Suprapubic skin (tissue), 3 donors: ENCODE results near the gene VCP.

ENCODE experiments used
- EP300 ChIP-seq: sonication (generic); formaldehyde crosslinking; IDR thresholded peaks from one replicate; pipeline ENCODE4 v1.6.1; 2017; ENCODE audit warnings: antibody characterized with exemption
- TF ChIP-seq, protein P1 (sequence below), 2 donors: fragments of 200-600 bp in 1 of 2; fragments of 450-650 bp in 1 of 2; sonication (generic) in 1 of 2; IDR thresholded peaks; one replicate each; pipeline ENCODE4 v1.5.1; 2016 to 2019; ENCODE audit warnings: antibody characterized with exemption in 2 of 2, mild to moderate bottlenecking in 1 of 2, moderate library complexity in 1 of 2

DNA sequence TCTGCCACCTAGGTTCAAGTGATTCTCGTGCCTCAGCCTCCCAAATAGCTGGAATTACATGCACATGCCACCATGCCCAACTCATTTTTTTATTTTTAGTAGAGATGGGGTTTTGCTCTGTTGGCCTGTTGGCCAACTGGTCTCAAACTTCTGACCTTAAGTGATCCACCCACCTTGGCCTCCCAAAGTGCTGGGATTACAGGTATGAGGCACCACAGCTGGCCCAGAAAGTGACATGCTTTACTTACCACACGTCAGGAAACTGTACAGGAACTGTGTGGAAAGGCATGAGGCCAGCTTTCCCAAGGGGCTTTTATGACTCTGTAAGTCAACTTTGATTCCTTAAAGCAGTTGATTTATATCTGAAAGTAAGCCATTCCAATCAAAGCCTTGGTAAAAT lies 57.9 kb downstream of the VCP start:
- TF ChIP-seq, protein P1, sequence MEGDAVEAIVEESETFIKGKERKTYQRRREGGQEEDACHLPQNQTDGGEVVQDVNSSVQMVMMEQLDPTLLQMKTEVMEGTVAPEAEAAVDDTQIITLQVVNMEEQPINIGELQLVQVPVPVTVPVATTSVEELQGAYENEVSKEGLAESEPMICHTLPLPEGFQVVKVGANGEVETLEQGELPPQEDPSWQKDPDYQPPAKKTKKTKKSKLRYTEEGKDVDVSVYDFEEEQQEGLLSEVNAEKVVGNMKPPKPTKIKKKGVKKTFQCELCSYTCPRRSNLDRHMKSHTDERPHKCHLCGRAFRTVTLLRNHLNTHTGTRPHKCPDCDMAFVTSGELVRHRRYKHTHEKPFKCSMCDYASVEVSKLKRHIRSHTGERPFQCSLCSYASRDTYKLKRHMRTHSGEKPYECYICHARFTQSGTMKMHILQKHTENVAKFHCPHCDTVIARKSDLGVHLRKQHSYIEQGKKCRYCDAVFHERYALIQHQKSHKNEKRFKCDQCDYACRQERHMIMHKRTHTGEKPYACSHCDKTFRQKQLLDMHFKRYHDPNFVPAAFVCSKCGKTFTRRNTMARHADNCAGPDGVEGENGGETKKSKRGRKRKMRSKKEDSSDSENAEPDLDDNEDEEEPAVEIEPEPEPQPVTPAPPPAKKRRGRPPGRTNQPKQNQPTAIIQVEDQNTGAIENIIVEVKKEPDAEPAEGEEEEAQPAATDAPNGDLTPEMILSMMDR (IDR thresholded peaks at IDR 0.05): no peak
- TF ChIP-seq EP300: no peak
